Glutamatergic neuron (in vitro differentiated cells): Measurements from ENCODE around the gene DNAJC8. TPM values are rescaled to one million over a fixed set of nuclear protein-coding genes. Genes with fewer than 3 reads are reported as not detected.

Experiments used
- DNase-seq: peaks from one replicate; pipeline ENCODE4 v3.0.0; 2022
- H3K27ac Mint-ChIP-seq: one replicate; pipeline ENCODE4 v1.8.0; 2020; ENCODE audit warnings: mild to moderate bottlenecking, mixed read lengths, inconsistent platforms; ENCODE audit not compliant: unreplicated experiment
- H3K27me3 Mint-ChIP-seq: one replicate; pipeline ENCODE4 v1.8.0; 2020; ENCODE audit warnings: mild to moderate bottlenecking, moderate library complexity, mixed read lengths, inconsistent platforms; ENCODE audit not compliant: unreplicated experiment
- H3K36me3 Mint-ChIP-seq: one replicate; pipeline ENCODE4 v1.8.0; 2020; ENCODE audit warnings: mild to moderate bottlenecking, mixed read lengths, inconsistent platforms; ENCODE audit not compliant: unreplicated experiment
- H3K4me1 Mint-ChIP-seq: one replicate; pipeline ENCODE4 v1.8.0; 2020; ENCODE audit warnings: mild to moderate bottlenecking, low read depth, mixed read lengths, inconsistent platforms; ENCODE audit not compliant: unreplicated experiment
- H3K4me3 Mint-ChIP-seq: one replicate; pipeline ENCODE4 v1.8.0; 2020; ENCODE audit warnings: mild to moderate bottlenecking, mixed read lengths, inconsistent platforms; ENCODE audit not compliant: unreplicated experiment
- H3K9me3 Mint-ChIP-seq: one replicate; pipeline ENCODE4 v1.8.0; 2020; ENCODE audit warnings: mild to moderate bottlenecking, moderate library complexity, mixed read lengths, inconsistent platforms; ENCODE audit not compliant: unreplicated experiment
- long read RNA-seq: library from polyadenylated mRNA; unstranded; transcript quantifications from one replicate; pipeline ENCODE4 v2.0.0, GENCODE V29; 2020; ENCODE audit not compliant: unreplicated experiment
- total RNA-seq: library from RNA; stranded (reverse); fragmentation: NEBNext Ultra II Directional; extraction: Animal tissue kit (Norgen Biotek cat#: 25700); gene quantifications from one replicate; pipeline ENCODE4 v1.2.1, GENCODE V29; 2021; ENCODE audit not compliant: unreplicated experiment
- TF ChIP-seq, protein P1 (sequence below): fragments of 200-600 bp; sonication (generic); IDR thresholded peaks from one replicate; pipeline ENCODE4 v1.5.0; 2021; ENCODE audit not compliant: partially characterized antibody, unreplicated experiment

The DNAJC8 gene, protein sequence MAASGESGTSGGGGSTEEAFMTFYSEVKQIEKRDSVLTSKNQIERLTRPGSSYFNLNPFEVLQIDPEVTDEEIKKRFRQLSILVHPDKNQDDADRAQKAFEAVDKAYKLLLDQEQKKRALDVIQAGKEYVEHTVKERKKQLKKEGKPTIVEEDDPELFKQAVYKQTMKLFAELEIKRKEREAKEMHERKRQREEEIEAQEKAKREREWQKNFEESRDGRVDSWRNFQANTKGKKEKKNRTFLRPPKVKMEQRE
- total RNA-seq = 82.8 TPM
- long read RNA-seq, transcript DNAJC8-205 (10 exons, 1,600 nt) = minor isoform, 7 of 99 reads
- long read RNA-seq, transcript DNAJC8-201 (9 exons, 1,759 nt) = major isoform, 73 of 99 reads
- long read RNA-seq, partial matches to known transcripts = 12 of 99 reads
- long read RNA-seq, other reads (novel, unspliced or antisense) = 7 of 99 reads

DNA sequence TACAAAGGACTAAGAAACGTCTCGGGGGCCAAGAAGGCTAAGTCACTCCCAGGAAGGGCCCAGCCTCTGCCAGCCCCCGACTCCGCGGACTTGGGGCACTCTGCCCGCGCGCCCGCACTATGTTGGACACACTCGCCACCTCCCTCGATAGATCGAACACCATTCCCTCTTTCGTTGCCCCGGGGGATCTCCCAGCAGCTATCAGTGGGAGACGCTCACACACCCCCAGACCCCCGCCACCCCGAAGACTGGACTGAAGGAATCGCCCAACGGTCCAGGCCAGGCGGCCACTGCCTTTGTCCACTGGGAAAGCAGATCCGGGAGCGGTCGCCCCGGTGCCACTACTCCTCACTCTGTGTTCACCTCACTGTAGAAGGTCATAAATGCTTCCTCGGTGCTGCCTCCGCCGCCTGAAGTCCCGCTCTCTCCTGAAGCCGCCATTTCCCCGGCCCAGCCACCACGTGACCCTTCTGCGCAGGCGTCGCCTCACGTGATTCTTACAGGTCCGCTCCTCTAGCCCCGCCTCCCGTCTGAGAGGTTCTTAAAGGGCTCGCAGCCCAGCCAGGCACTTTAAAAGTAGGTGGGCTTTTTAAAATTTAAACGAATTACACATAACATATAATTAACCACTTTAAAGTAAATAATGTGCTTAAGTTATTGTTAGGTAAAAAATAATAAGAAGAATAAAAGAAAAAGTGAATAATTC, at the start of gene DNAJC8:
TSS of gene DNAJC8 (minus strand) at position 472 of the 706 bp plus-strand sequence. CDS start at position 441, 31 bp downstream.
- Mint-ChIP-seq H3K36me3 (no peaks in the 10 kb centered on the region), H3K27ac (peak within 1 kb of the TSS; percentile 95), H3K4me3 (peak within 1 kb of the TSS; percentile 100), H3K9me3 (peaks cover 2% of the 10 kb centered on the region), H3K4me1 (peaks cover 9% of the 10 kb centered on the region), H3K27me3 (no peaks in the 10 kb centered on the region)
- DNase-seq = peak; percentile 97
- TF ChIP-seq, protein P1, sequence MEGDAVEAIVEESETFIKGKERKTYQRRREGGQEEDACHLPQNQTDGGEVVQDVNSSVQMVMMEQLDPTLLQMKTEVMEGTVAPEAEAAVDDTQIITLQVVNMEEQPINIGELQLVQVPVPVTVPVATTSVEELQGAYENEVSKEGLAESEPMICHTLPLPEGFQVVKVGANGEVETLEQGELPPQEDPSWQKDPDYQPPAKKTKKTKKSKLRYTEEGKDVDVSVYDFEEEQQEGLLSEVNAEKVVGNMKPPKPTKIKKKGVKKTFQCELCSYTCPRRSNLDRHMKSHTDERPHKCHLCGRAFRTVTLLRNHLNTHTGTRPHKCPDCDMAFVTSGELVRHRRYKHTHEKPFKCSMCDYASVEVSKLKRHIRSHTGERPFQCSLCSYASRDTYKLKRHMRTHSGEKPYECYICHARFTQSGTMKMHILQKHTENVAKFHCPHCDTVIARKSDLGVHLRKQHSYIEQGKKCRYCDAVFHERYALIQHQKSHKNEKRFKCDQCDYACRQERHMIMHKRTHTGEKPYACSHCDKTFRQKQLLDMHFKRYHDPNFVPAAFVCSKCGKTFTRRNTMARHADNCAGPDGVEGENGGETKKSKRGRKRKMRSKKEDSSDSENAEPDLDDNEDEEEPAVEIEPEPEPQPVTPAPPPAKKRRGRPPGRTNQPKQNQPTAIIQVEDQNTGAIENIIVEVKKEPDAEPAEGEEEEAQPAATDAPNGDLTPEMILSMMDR = no peak

GRCh38 chr1:28281608-28282425, 49.0 kb upstream of the DNAJC8 start:
- H3K36me3 Mint-ChIP-seq = peaks cover 4% of the 10 kb centered on the region
- H3K27me3 Mint-ChIP-seq = no peaks in the 10 kb centered on the region
- no peak overlapping the region for H3K27ac Mint-ChIP-seq

GRCh38 chr1:28280977-28281381, 48.1 kb upstream of the DNAJC8 start:
- Mint-ChIP-seq H3K9me3 (peaks cover 2% of the 10 kb centered on the region), H3K27me3 (no peaks in the 10 kb centered on the region), H3K4me3 (no peak overlapping the region), H3K36me3 (peaks cover 4% of the 10 kb centered on the region), H3K27ac (peak overlapping the region; percentile 43), H3K4me1 (no peaks in the 10 kb centered on the region)
- no peak for DNase-seq
- TF ChIP-seq, protein P1 = no peak

More at GRCh38 chr1:28281608-28282425, 49.0 kb upstream of the DNAJC8 start:
- Mint-ChIP-seq H3K4me3 (no peak overlapping the region), H3K4me1 (no peaks in the 10 kb centered on the region), H3K9me3 (peaks cover 2% of the 10 kb centered on the region)
- TF ChIP-seq, protein P1 = no peak
- no peak for DNase-seq

GRCh38 chr1:28280501-28280900, 47.7 kb upstream of the DNAJC8 start:
- Mint-ChIP-seq H3K27me3 (no peaks in the 10 kb centered on the region), H3K4me1 (no peaks in the 10 kb centered on the region), H3K4me3 (no peak overlapping the region), H3K36me3 (peaks cover 4% of the 10 kb centered on the region), H3K27ac (no peak overlapping the region), H3K9me3 (peaks cover 2% of the 10 kb centered on the region)
- DNase-seq = no peak
- TF ChIP-seq, protein P1 = no peak
